ENCODE data around the gene GRIN2A. TPM values are rescaled to one million over a fixed set of nuclear protein-coding genes. Genes with fewer than 3 reads are reported as not detected.
"Not testable (repeated sequence)": the region's sequence is repeated elsewhere in the genome, so short reads cannot be mapped to it uniquely, and the experiment has no call there.

GRIN2A gene
- total RNA-seq, 2 donors from 2014 or later = 0.27 to 2.5 TPM

DNA sequence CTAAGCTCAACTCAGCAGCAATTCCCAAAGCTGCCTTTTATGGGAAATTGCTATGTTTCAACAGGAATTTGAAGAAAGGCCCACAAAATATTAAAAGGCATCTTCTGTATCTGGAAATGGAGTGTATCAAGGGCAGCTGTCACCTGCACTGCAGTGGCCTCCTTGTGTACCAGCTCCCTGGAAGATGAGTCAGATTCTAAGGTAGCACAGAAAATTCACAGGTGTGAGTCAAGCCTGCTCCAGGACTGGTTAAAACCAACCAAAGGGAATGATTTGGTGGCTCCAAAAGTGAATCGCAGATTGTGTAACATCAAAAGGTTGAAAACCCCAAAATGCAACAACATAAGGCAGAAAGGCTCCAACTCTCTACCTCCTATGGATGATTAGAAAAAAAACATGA, 296.4 kb downstream of the GRIN2A start:
- ATAC-seq (ENCODE audit: insufficient number of reproducible peaks, low FRiP score, low read depth) = no peak
- TF ChIP-seq, protein P1, sequence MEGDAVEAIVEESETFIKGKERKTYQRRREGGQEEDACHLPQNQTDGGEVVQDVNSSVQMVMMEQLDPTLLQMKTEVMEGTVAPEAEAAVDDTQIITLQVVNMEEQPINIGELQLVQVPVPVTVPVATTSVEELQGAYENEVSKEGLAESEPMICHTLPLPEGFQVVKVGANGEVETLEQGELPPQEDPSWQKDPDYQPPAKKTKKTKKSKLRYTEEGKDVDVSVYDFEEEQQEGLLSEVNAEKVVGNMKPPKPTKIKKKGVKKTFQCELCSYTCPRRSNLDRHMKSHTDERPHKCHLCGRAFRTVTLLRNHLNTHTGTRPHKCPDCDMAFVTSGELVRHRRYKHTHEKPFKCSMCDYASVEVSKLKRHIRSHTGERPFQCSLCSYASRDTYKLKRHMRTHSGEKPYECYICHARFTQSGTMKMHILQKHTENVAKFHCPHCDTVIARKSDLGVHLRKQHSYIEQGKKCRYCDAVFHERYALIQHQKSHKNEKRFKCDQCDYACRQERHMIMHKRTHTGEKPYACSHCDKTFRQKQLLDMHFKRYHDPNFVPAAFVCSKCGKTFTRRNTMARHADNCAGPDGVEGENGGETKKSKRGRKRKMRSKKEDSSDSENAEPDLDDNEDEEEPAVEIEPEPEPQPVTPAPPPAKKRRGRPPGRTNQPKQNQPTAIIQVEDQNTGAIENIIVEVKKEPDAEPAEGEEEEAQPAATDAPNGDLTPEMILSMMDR (IDR thresholded peaks at IDR 0.05) = no peak
- DNase-seq (ENCODE audit: low spot score) = no peak
- H3K4me3 ChIP-seq = no peak overlapping the region
- H3K27me3 ChIP-seq (replicated peaks; ENCODE audit: insufficient read depth) = no peaks in the 10 kb centered on the region
- H3K4me1 ChIP-seq (ENCODE audit: control insufficient read depth in 1 of 2, low read depth in 2 of 2) = no peaks in the 10 kb centered on the region
- H3K9me3 ChIP-seq = no peaks in the 10 kb centered on the region
- no peak overlapping the region for H3K27ac ChIP-seq
- no peaks in the 10 kb centered on the region for H3K36me3 ChIP-seq

DNA sequence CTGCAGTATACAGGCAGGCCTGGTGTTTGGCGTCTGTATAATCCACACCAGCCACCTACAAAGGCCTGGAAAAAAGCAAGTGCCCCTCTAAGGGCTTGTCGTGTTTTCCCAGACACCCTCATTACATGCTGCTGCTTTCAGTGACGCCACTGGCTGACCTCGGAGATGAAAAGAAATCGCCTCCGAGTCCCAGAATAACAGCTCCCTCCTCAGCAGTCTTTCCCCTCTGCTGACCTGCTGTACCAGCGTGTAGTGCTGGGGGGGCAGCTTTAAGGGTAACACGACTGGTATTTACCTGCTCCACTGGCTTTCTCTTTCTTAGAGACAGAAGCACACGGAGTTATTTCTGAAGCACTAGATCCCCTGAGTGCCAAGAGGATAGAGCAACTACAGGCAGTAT, 296.8 kb downstream of the GRIN2A start:
- DNase-seq (ENCODE audit: low spot score) (no peak), ATAC-seq (ENCODE audit: insufficient number of reproducible peaks, low FRiP score, low read depth) (no peak)
- Histone ChIP-seq H3K27ac (no peak overlapping the region), H3K9me3 (no peaks in the 10 kb centered on the region), H3K4me3 (no peak overlapping the region), H3K36me3 (no peaks in the 10 kb centered on the region), H3K4me1 (ENCODE audit: control insufficient read depth in 1 of 2, low read depth in 2 of 2) (no peaks in the 10 kb centered on the region), H3K27me3 (replicated peaks; ENCODE audit: insufficient read depth) (no peaks in the 10 kb centered on the region)
- TF ChIP-seq, protein P1 (IDR thresholded peaks at IDR 0.05) = no peak

DNA sequence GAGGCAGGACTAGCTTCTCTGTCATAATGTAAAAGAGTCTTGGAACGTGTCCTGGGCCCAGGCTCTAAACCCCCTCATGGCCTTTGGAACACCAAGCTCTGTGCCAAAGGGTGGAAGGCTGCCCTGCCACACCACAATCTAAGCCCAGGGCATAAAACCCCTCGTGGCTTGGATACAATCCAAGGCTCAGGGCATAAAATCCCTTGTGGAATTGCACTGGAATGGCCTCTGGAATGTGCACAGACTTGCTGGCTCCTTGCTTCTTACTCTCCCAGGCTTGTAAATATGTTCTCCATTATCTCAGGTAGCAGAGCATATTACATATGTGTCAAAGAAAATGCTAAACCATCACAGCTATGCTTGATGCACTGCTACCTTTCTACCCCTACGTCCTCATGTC, 306.2 kb downstream of the GRIN2A start:
- not testable (repeated sequence) for DNase-seq (ENCODE audit: low spot score); H3K27ac ChIP-seq; H3K27me3 ChIP-seq (replicated peaks; ENCODE audit: insufficient read depth); H3K9me3 ChIP-seq; H3K4me3 ChIP-seq; ATAC-seq (ENCODE audit: insufficient number of reproducible peaks, low FRiP score, low read depth); H3K36me3 ChIP-seq
- peaks cover 0 to 10% of the 10 kb centered on the region in 2 donors for H3K4me1 ChIP-seq (ENCODE audit: control insufficient read depth in 1 of 2, low read depth in 2 of 2)

DNA sequence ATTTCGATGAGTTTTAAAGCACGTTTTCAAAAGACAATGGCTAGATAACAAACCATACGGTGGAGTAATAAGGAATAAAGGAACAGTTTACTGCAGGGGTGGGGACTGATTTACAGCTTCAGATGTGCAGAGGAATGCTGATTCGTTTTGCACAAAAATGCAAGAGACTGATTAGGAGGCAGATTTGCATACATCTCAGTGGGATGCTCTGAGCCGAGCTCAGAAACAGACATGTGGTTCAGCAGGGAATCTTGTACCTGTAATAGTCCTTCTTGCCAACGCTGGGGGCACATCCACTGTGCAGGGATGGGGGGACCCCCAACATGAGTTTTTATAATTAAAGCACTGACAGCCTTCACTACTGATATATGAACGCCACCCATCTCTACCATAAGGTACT, 308.0 kb downstream of the GRIN2A start:
- Histone ChIP-seq H3K4me3 (no peak overlapping the region), H3K27me3 (replicated peaks; ENCODE audit: insufficient read depth) (no peaks in the 10 kb centered on the region), H3K27ac (no peak overlapping the region), H3K36me3 (no peaks in the 10 kb centered on the region), H3K4me1 (ENCODE audit: control insufficient read depth in 1 of 2, low read depth in 2 of 2) (peaks cover 8 to 25% of the 10 kb centered on the region in 2 donors), H3K9me3 (no peaks in the 10 kb centered on the region)
- TF ChIP-seq, protein P1 (IDR thresholded peaks at IDR 0.05) = no peak
- DNase-seq (ENCODE audit: low spot score) = no peak
- no peak for ATAC-seq (ENCODE audit: insufficient number of reproducible peaks, low FRiP score, low read depth)

DNA sequence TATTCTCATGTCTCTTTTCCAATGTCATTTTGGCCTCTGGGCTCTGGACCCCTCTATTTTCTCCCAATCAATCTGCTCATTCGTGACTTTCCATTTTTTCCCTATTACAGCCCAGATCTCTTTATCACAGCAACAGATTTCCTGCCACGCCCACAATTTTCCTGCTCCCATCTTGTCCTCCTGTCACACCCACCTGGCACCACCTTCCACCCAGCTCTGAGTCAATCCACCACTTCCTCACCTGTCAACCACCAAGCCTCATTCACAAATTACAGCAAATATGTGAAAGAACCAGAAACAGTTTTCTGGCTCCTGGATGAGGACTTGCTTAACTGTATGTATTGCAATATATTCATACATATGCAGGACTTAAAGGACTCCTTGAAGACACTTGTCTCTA, 311.3 kb downstream of the GRIN2A start:
- DNase-seq (ENCODE audit: low spot score) (no peak), ATAC-seq (ENCODE audit: insufficient number of reproducible peaks, low FRiP score, low read depth) (no peak)
- Histone ChIP-seq H3K4me1 (ENCODE audit: control insufficient read depth in 1 of 2, low read depth in 2 of 2) (peaks cover 8 to 30% of the 10 kb centered on the region in 2 donors), H3K36me3 (no peaks in the 10 kb centered on the region), H3K27ac (no peak overlapping the region), H3K27me3 (replicated peaks; ENCODE audit: insufficient read depth) (no peaks in the 10 kb centered on the region), H3K9me3 (no peaks in the 10 kb centered on the region), H3K4me3 (no peak overlapping the region)
- TF ChIP-seq, protein P1 (IDR thresholded peaks at IDR 0.05) = no peak

DNA sequence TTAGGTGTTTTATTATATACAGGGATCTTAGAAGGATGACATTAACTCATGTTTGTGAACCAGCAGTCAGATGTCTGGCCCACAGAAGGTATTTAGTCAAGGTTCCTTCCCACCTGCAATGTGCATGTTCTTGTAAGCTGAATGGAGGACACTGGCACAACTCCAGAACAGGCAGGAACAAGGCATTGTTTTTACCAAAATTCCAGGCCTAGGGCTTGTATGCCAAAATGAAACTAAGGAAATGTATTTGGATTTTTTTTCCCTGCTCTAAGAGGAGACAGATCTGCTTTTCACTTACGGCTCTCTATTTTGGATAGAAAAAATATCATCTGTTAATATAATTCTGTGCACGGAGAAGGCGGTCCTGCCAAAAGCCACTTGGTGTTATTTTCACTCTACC, 312.5 kb downstream of the GRIN2A start:
- no peak for DNase-seq (ENCODE audit: low spot score)
- Histone ChIP-seq H3K27me3 (replicated peaks; ENCODE audit: insufficient read depth) (no peaks in the 10 kb centered on the region), H3K27ac (no peak overlapping the region), H3K4me1 (ENCODE audit: control insufficient read depth in 1 of 2, low read depth in 2 of 2) (peaks cover 8 to 22% of the 10 kb centered on the region in 2 donors), H3K4me3 (no peak overlapping the region), H3K9me3 (no peaks in the 10 kb centered on the region), H3K36me3 (no peaks in the 10 kb centered on the region)
- no peak for ATAC-seq (ENCODE audit: insufficient number of reproducible peaks, low FRiP score, low read depth)
- TF ChIP-seq, protein P1 (IDR thresholded peaks at IDR 0.05) = no peak
